ENCODE data around the gene ASAP2.

Gene ASAP2

GRCh38 chr2:9406529-9407362 is 200.1 kb downstream of the ASAP2 start:
- Mint-ChIP-seq H3K9me3 (no peaks in the 10 kb centered on the region), H3K4me3 (no peak overlapping the region), H3K4me1 (peaks cover 3% of the 10 kb centered on the region), H3K36me3 (peaks cover 28% of the 10 kb centered on the region), H3K27ac (no peak overlapping the region), H3K27me3 (no peaks in the 10 kb centered on the region)
- CTCF ChIA-PET: no interaction called here
- no peak for DNase-seq

- H3K9me3 Mint-ChIP-seq: no peaks in the 10 kb centered on the region
- H3K36me3 Mint-ChIP-seq: peaks cover 34% of the 10 kb centered on the region
- CTCF ChIA-PET: no interaction called here
- peaks cover 3% of the 10 kb centered on the region for H3K4me1 Mint-ChIP-seq
- DNase-seq: no peak
- H3K27ac Mint-ChIP-seq: no peak overlapping the region
- H3K4me3 Mint-ChIP-seq: no peak overlapping the region
- H3K27me3 Mint-ChIP-seq: no peaks in the 10 kb centered on the region
Observed at GRCh38 chr2:9407363-9407811, 200.8 kb downstream of the ASAP2 start.

GRCh38 chr2:9408641-9409151 is 202.1 kb downstream of the ASAP2 start:
- H3K4me3 Mint-ChIP-seq: no peak overlapping the region
- no peak overlapping the region for H3K27ac Mint-ChIP-seq
- H3K9me3 Mint-ChIP-seq: no peaks in the 10 kb centered on the region
- peaks cover 39% of the 10 kb centered on the region for H3K36me3 Mint-ChIP-seq
- H3K27me3 Mint-ChIP-seq: no peaks in the 10 kb centered on the region
- peaks cover 7% of the 10 kb centered on the region for H3K4me1 Mint-ChIP-seq
- DNase-seq: no peak
- CTCF ChIA-PET: no interaction called here

- CTCF ChIA-PET: no interaction called here
- Mint-ChIP-seq H3K4me1 (peaks cover 19% of the 10 kb centered on the region), H3K4me3 (no peak overlapping the region), H3K27ac (peak overlapping the region; percentile 60), H3K36me3 (peaks cover 49% of the 10 kb centered on the region), H3K27me3 (no peaks in the 10 kb centered on the region), H3K9me3 (no peaks in the 10 kb centered on the region)
- DNase-seq: no peak
Observed at GRCh38 chr2:9410108-9410507, 203.5 kb downstream of the ASAP2 start.

- peaks cover 26% of the 10 kb centered on the region for H3K4me1 Mint-ChIP-seq
- peaks cover 58% of the 10 kb centered on the region for H3K36me3 Mint-ChIP-seq
- CTCF ChIA-PET: interaction anchor here (1.3 kb wide), 1 partner anchor 12 kb away, joined by 5 read pairs; no protein-coding TSS in a partner anchor
- H3K9me3 Mint-ChIP-seq: no peaks in the 10 kb centered on the region
- DNase-seq: no peak
- no peak overlapping the region for H3K4me3 Mint-ChIP-seq
- H3K27me3 Mint-ChIP-seq: no peaks in the 10 kb centered on the region
- no peak overlapping the region for H3K27ac Mint-ChIP-seq
Observed at GRCh38 chr2:9412781-9413180, 206.2 kb downstream of the ASAP2 start.

- H3K36me3 Mint-ChIP-seq: peaks cover 55% of the 10 kb centered on the region
- CTCF ChIA-PET: no interaction called here
- no peak for DNase-seq
- H3K27me3 Mint-ChIP-seq: no peaks in the 10 kb centered on the region
- no peak overlapping the region for H3K4me3 Mint-ChIP-seq
- H3K27ac Mint-ChIP-seq: no peak overlapping the region
- peaks cover 42% of the 10 kb centered on the region for H3K4me1 Mint-ChIP-seq
- no peaks in the 10 kb centered on the region for H3K9me3 Mint-ChIP-seq
Observed at GRCh38 chr2:9415516-9416169, 209.0 kb downstream of the ASAP2 start.

- H3K4me1 Mint-ChIP-seq: peaks cover 42% of the 10 kb centered on the region
- no peak for DNase-seq
- peaks cover 50% of the 10 kb centered on the region for H3K36me3 Mint-ChIP-seq
- no peak overlapping the region for H3K27ac Mint-ChIP-seq
- H3K4me3 Mint-ChIP-seq: no peak overlapping the region
- H3K9me3 Mint-ChIP-seq: no peaks in the 10 kb centered on the region
- no peaks in the 10 kb centered on the region for H3K27me3 Mint-ChIP-seq
- CTCF ChIA-PET: no interaction called here
Observed at GRCh38 chr2:9416267-9416961, 209.8 kb downstream of the ASAP2 start.

- H3K4me3 Mint-ChIP-seq: no peak overlapping the region
- H3K27me3 Mint-ChIP-seq: no peaks in the 10 kb centered on the region
- peaks cover 46% of the 10 kb centered on the region for H3K4me1 Mint-ChIP-seq
- H3K9me3 Mint-ChIP-seq: no peaks in the 10 kb centered on the region
- DNase-seq: no peak
- H3K36me3 Mint-ChIP-seq: peaks cover 50% of the 10 kb centered on the region
- H3K27ac Mint-ChIP-seq: no peak overlapping the region
- CTCF ChIA-PET: no interaction called here
Observed at GRCh38 chr2:9416962-9417316, 210.3 kb downstream of the ASAP2 start.

GRCh38 chr2:9417725-9418124 is 211.1 kb downstream of the ASAP2 start:
- H3K9me3 Mint-ChIP-seq: no peaks in the 10 kb centered on the region
- DNase-seq: no peak
- no peak overlapping the region for H3K4me3 Mint-ChIP-seq
- CTCF ChIA-PET: interaction anchor here (0.6 to 0.7 kb wide), 3 partner anchors 185 to 1813 kb away, joined by 3 read pairs; no protein-coding TSS in a partner anchor
- no peak overlapping the region for H3K27ac Mint-ChIP-seq
- H3K27me3 Mint-ChIP-seq: no peaks in the 10 kb centered on the region
- peaks cover 52% of the 10 kb centered on the region for H3K4me1 Mint-ChIP-seq
- peaks cover 50% of the 10 kb centered on the region for H3K36me3 Mint-ChIP-seq

GRCh38 chr2:9418746-9419145 is 212.1 kb downstream of the ASAP2 start:
- H3K27me3 Mint-ChIP-seq: no peaks in the 10 kb centered on the region
- no peaks in the 10 kb centered on the region for H3K9me3 Mint-ChIP-seq
- H3K36me3 Mint-ChIP-seq: peaks cover 47% of the 10 kb centered on the region
- H3K4me1 Mint-ChIP-seq: peaks cover 48% of the 10 kb centered on the region
- DNase-seq: no peak
- no peak overlapping the region for H3K27ac Mint-ChIP-seq
- CTCF ChIA-PET: no interaction called here
- H3K4me3 Mint-ChIP-seq: no peak overlapping the region

- CTCF ChIA-PET: interaction anchor here (0.6 kb wide), 1 partner anchor 18 kb away, joined by 3 read pairs; no protein-coding TSS in a partner anchor
- no peaks in the 10 kb centered on the region for H3K27me3 Mint-ChIP-seq
- H3K4me1 Mint-ChIP-seq: peaks cover 40% of the 10 kb centered on the region
- no peaks in the 10 kb centered on the region for H3K9me3 Mint-ChIP-seq
- H3K4me3 Mint-ChIP-seq: no peak overlapping the region
- H3K27ac Mint-ChIP-seq: no peak overlapping the region
- DNase-seq: no peak
- peaks cover 39% of the 10 kb centered on the region for H3K36me3 Mint-ChIP-seq
Observed at GRCh38 chr2:9419541-9419940, 212.9 kb downstream of the ASAP2 start.

- peaks cover 37% of the 10 kb centered on the region for H3K4me1 Mint-ChIP-seq
- H3K27ac Mint-ChIP-seq: no peak overlapping the region
- DNase-seq: no peak
- CTCF ChIA-PET: no interaction called here
- no peaks in the 10 kb centered on the region for H3K27me3 Mint-ChIP-seq
- peaks cover 34% of the 10 kb centered on the region for H3K36me3 Mint-ChIP-seq
- no peaks in the 10 kb centered on the region for H3K9me3 Mint-ChIP-seq
- peak overlapping the region; percentile 21 for H3K4me3 Mint-ChIP-seq
Observed at GRCh38 chr2:9420495-9420894, 213.9 kb downstream of the ASAP2 start.

- Mint-ChIP-seq H3K36me3 (peaks cover 24% of the 10 kb centered on the region), H3K4me3 (no peak overlapping the region), H3K9me3 (no peaks in the 10 kb centered on the region), H3K4me1 (peaks cover 32% of the 10 kb centered on the region), H3K27ac (peak overlapping the region; percentile 94), H3K27me3 (no peaks in the 10 kb centered on the region)
- CTCF ChIA-PET: interaction anchor here (1.2 to 1.5 kb wide), 2 partner anchors 54 to 132 kb away, joined by 3 read pairs; no protein-coding TSS in a partner anchor
- DNase-seq: peak; percentile 66
Observed at GRCh38 chr2:9422321-9423099, 215.9 kb downstream of the ASAP2 start.

All from activated naive CD4-positive, alpha-beta T cell treated with anti-CD3 and anti-CD28 coated beads, Interleukin-2, amount 10 ng/mL, durations not matched to agents 7 days and 5 days (primary cell).